DMS53 treated with DMSO at 0.1 percent for 48 hours (cell line): ENCODE data around the gene PHTF1.
"Not testable (repeated sequence)": the region's sequence is repeated elsewhere in the genome, so short reads cannot be mapped to it uniquely, and the experiment has no call there.

Source experiments
- DNase-seq: peaks from one replicate; lab custom pipeline; 2025; ENCODE audit not compliant: unreplicated experiment; lab: John Stamatoyannopoulos, UW

The PHTF1 gene

GRCh38 chr1:113779542-113779941 is 20.3 kb upstream of the PHTF1 start:
- no peak for DNase-seq

- DNase-seq, result no peak
Observed at GRCh38 chr1:113777561-113777960, 18.3 kb upstream of the PHTF1 start.

DNA sequence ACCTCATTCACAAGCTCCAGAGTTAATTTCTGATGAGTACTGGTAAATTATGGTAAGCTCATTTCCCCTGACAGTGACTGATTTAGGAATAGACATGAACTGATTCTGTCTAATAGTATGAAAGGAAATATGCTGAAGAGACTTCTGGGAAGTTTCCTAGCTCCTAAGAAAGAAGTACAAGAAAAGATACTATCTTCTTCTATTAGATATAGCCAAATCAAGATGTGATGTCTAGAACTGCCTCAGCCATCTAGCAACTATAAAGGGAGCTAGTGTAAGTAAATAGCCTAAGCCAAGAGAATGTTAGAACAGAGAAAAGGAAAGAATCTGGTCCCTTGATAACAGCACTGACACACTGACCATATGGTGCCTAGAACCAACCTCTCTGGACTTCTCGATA is 10.7 kb upstream of the PHTF1 start:
- DNase-seq, result no peak

- DNase-seq, result no peak
Observed at GRCh38 chr1:113769601-113769970, 10.3 kb upstream of the PHTF1 start.

- no peak for DNase-seq
Observed at GRCh38 chr1:113768916-113769600, 9.8 kb upstream of the PHTF1 start.

DNA sequence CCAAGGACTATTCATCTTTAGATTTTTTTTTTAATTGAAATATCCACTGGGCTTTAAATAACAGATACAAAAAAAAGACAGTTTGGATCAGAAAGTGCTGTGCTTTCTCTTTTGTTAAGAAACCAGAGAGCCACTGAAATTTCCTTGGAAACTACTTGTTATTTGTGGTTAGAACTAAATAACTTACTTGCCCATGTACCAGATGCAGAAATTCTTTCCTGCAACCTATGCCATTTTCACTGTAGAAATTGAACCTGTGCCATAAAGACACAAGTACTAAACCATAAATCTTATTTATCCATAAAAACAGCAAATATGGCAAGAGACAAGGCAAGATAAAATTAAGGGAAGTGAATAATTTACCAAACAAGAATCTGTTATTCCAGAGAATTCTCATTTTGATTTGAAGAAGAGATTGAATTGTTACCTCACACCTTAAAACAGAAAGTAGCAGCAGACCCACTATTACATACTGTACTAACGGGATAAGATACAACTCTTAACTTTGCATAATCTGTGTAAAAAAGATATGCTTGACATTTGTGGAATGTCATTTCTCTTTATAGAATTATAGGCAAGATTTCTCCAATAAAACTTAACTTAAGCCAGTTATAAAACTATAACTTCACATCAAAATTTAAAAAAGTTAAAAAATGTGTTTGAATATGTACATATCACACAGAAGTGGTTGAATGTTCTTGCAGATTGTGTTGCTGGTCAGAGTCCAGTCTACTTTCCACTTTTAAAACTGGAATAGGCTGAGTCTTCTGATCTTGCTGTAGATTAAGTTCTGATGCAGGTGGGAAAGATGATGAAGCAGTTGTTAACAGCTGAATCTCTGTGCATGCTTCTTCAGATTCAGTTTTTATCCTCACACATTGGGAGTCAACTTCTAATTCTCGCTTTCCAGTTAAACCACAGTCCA is 6.3 kb upstream of the PHTF1 start:
- DNase-seq, result no peak

- no peak for DNase-seq
Observed at GRCh38 chr1:113763661-113764060, 4.4 kb upstream of the PHTF1 start.

GRCh38 chr1:113761937-113762336 is 2.7 kb upstream of the PHTF1 start:
- no peak for DNase-seq

- no peak for DNase-seq
Observed at GRCh38 chr1:113760102-113761080, 1.1 kb upstream of the PHTF1 start.

DNA sequence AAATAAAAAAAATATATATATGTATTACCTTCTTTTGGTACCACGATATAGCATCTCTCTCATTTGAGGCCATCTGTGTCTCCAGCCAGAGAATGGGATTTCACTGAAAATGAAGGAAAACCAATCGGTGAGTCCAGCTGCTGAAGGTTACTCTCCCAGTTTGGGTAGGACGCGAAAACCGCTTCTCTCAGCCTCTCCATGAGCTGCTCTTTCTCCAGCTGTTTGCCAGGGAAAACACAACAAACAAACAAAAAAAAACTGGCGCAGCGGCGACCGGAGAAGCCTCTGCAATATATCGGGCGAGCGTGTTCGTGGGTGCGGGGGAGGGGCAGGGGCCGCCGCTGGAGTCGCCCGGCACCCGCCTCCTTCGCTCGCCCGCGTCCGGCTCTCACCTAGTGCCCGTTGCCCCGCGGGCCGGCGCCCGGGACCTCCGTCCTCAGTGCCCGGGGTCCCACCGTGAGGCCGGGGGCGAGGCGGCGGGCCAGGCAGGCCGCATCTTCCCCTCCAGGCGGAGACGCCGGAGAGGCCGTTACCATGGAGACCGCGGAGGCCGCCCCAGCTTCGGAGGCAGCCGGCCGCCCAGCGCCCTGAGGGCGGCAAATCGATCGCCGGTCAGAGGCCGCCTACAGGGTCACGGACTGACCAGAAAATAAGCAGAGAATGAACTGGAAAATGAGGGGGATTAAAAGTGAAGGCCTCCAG is 504 bp downstream of the PHTF1 start:
- DNase-seq, result peak; percentile 46

DNA sequence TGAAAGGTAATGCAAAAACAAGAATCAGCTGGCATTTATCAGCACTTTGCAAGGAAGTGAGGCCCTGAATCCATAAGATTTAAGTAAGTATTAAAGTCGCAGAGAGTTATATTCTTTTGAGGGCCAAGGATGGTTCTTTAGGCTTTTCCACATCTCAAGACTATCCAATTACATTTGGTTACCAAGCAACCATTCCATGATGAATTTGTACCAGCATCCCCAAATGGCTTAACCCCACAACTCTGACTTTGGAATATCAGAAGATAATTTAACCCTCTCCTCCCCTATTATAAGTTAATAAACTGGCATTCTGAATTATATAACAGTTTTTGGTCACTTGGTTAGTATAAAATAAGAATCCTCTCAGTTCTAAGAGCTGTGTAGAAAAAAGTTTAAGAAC is 2.8 kb downstream of the PHTF1 start:
- DNase-seq, result no peak

DNA sequence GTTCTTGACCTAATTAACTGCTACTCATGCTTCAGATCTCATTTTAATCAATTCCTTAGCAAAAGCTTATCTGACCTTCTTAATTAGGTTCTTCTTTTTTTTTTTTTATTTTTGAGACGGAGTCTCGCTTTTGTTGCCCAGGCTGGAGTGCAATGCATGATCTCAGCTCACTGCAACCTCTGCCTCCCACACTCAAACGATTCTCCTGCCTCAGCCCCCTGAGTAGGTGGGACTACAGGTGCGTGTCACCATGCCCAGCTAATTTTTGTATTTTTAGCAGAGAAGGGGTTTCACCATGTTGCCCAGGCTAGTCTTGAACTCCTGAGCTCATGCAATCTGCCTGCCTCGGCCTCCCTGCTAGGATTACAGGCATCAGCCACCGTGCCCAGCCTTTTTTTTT is 6.0 kb downstream of the PHTF1 start:
- not testable (repeated sequence) for DNase-seq

GRCh38 chr1:113751516-113751915 is 7.8 kb downstream of the PHTF1 start:
- no peak for DNase-seq

GRCh38 chr1:113751114-113751513 is 8.2 kb downstream of the PHTF1 start:
- DNase-seq, result no peak

- no peak for DNase-seq
Observed at GRCh38 chr1:113749402-113749801, 9.9 kb downstream of the PHTF1 start.

DNA sequence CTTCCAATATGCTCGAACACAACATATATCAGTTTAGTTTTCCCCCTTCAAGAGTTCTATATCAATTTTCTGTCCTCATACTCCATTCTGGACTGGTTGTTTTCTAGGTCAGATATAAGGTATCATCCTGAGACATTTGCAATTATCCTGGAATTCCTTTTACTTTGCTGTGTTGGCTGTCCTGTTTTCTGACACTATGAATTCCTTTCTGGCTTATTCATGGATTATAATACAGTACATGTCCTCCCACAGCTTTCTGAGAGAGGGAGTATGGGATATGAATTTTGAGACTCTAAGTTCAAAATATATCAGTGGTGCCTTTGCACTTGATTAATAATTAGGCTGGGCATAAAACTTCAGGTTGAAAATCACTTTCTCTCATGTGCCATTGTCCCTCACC is 11.9 kb downstream of the PHTF1 start:
- no peak for DNase-seq

- no peak for DNase-seq
Observed at GRCh38 chr1:113745425-113745824, 13.9 kb downstream of the PHTF1 start.

DNA sequence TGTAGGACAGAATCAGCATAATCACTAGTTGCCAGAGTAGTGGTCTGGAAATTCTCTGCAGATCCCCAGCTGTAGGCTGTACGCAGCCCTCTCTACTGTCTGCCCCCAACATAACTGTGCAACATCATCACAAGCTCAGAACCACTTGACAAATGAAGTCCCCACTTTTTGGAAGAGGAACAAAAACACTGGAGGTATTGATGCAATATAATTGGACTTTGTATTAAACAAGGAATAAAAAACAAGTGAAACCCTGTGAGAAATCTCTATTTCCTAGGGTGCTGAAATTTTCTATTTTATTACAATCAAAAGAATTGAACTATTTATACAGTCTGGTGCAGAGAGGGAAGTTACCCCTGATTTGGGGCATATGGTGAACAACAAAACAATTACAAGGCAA is 15.2 kb downstream of the PHTF1 start:
- no peak for DNase-seq

- no peak for DNase-seq
Observed at GRCh38 chr1:113742515-113742914, 16.8 kb downstream of the PHTF1 start.

DNA sequence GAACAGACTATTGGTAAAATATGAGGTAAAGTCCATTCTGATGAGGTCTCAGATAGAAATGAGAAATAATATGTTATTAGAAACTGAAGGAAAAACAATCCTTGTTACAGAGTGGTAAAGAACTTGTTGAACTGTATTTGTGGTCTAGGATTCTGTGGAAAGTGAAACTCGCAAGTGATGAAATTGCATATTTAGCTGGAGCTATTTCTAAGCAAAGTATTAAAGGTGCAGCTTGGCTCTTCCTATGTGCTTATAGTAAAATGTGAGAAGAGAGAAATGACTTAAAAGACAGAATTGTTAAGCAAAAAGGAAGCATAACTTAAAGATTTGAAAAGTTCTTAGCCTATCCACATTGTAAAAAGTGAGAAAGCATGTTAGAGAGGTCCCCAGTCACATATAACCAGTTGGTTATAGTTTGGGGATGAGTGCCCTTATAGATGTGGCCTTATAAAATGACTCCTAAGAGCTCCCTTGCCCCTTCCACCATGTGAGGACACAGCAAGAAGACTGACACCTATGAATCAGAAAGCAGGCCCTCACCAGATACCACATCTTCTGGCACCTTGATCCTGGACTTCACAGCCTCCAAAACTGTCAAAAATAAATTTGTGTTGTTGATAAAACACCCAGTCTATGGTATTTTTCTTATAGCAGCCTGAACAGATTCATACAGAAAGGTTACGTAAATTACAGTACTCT is 24.8 kb downstream of the PHTF1 start:
- DNase-seq, result no peak
